Skeletal muscle satellite cell (primary cell): Measurements from ENCODE around the gene KLHL29.

Experiments
- H3K27me3 ChIP-seq: 2 replicates; pipeline ENCODE4 v1.7.0; 2013; ENCODE audit warnings: low read length; ENCODE audit not compliant: control insufficient read depth, insufficient read depth
- H3K36me3 ChIP-seq: 2 replicates; pipeline ENCODE4 v1.7.0; 2013; ENCODE audit warnings: mild to moderate bottlenecking, control low read depth, low read length; ENCODE audit not compliant: insufficient read depth
- H3K4me1 ChIP-seq: 2 replicates; pipeline ENCODE4 v1.7.0; 2013; ENCODE audit warnings: low read length; ENCODE audit not compliant: control insufficient read depth, insufficient read depth
- H3K4me2 ChIP-seq: 2 replicates; pipeline ENCODE4 v1.7.0; 2013; ENCODE audit warnings: mild to moderate bottlenecking, low read length
- H3K4me3 ChIP-seq: 2 replicates; pipeline ENCODE4 v1.7.0; 2013; ENCODE audit warnings: low read length
- H3K9ac ChIP-seq: 2 replicates; pipeline ENCODE4 v1.7.0; 2013; ENCODE audit warnings: mild to moderate bottlenecking, low read depth, low read length, moderate library complexity
- H3K9me3 ChIP-seq: replicated peaks from 2 replicates; pipeline ENCODE4 v1.7.0; 2013; ENCODE audit warnings: mild to moderate bottlenecking, control low read depth, low read length

Gene KLHL29

DNA sequence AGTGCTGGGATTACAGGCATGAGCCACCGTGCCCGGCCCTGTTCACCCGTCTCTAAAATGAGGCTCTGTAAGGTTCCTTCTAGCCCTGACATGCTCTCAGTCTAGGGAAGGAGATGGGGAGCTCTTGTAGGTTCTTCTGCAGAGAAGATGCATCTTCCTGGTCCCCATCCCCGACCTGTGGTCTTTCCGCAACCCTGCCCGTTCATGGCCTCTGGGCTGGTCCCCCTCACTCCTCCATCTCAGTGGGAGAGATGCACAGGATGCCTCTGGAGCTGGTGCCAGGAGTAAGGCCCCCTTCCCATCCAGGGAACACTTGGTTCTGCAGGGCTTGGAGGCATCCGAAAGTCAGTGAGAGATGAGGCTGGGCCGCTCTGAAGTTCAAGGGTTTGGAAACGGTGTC lies 212.7 kb downstream of the KLHL29 start:
- peaks cover 55% of the 10 kb centered on the region for H3K4me1 ChIP-seq
- H3K9me3 ChIP-seq: no peaks in the 10 kb centered on the region
- H3K4me2 ChIP-seq: no peak overlapping the region
- H3K9ac ChIP-seq: no peak overlapping the region
- no peak overlapping the region for H3K4me3 ChIP-seq
- no peaks in the 10 kb centered on the region for H3K27me3 ChIP-seq
- no peaks in the 10 kb centered on the region for H3K36me3 ChIP-seq

DNA sequence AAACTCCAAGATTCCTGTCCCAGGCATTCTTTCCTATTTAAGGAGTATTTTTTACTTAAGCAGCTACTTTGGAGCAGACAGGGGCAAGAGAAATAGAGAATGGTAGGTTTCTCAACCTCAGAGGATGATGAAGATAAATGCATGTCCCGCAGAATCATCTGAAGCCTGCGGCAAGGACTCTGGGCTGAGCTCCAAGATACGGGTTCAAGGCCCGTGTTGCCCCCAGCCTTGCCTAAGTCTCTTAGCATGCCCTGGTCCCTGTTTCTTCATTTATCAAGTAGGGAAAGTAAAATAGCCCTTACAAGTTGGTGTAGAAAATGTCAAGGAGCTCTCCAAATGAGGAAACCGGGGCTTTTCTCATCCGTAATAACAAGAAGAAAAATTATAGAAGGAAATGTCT lies 214.0 kb downstream of the KLHL29 start:
- no peaks in the 10 kb centered on the region for H3K9me3 ChIP-seq
- H3K4me3 ChIP-seq: no peak overlapping the region
- H3K4me2 ChIP-seq: no peak overlapping the region
- H3K36me3 ChIP-seq: no peaks in the 10 kb centered on the region
- H3K9ac ChIP-seq: no peak overlapping the region
- H3K27me3 ChIP-seq: no peaks in the 10 kb centered on the region
- H3K4me1 ChIP-seq: peaks cover 54% of the 10 kb centered on the region

DNA sequence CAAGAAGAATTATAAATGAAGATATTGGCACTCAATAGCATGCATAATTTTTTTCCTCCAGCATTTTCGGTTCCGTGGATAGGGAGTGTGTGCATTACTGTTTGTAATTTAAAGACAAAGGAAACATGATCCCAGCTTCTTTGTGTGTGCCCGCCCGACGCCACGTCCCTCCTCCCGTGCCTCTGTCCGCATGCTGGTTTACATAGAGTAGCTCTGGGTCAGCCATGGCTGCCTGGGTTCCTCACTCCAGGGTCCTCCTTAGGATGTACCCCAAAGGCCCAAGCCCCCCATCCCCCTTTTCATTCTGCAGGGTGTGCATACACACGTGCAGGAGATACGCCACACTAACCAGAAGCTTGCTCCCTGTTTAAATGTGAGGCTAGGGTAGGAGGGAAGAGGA lies 214.7 kb downstream of the KLHL29 start:
- no peaks in the 10 kb centered on the region for H3K9me3 ChIP-seq
- H3K36me3 ChIP-seq: no peaks in the 10 kb centered on the region
- H3K4me1 ChIP-seq: peaks cover 48% of the 10 kb centered on the region
- H3K9ac ChIP-seq: no peak overlapping the region
- no peak overlapping the region for H3K4me2 ChIP-seq
- H3K4me3 ChIP-seq: no peak overlapping the region
- H3K27me3 ChIP-seq: no peaks in the 10 kb centered on the region

DNA sequence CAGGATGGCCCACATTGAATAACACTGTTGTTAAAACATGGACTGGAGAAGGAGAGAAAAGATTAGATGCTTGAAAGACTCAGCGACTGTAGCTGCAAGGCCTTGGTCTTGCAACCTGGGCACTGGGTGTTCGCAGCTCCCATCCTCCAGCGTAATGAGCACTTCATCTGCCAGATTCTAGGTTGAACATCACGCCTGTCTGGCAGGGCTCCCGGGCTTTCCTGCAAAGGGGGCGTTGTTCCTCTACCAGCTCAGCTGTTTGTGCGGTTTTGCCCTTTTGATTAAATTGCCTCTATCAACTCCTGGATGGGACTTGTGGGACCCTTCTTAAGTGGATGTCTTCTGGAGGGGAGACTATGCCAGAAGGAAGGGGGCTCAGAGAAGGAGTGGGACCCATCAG lies 215.4 kb downstream of the KLHL29 start:
- no peaks in the 10 kb centered on the region for H3K27me3 ChIP-seq
- H3K4me2 ChIP-seq: no peak overlapping the region

DNA sequence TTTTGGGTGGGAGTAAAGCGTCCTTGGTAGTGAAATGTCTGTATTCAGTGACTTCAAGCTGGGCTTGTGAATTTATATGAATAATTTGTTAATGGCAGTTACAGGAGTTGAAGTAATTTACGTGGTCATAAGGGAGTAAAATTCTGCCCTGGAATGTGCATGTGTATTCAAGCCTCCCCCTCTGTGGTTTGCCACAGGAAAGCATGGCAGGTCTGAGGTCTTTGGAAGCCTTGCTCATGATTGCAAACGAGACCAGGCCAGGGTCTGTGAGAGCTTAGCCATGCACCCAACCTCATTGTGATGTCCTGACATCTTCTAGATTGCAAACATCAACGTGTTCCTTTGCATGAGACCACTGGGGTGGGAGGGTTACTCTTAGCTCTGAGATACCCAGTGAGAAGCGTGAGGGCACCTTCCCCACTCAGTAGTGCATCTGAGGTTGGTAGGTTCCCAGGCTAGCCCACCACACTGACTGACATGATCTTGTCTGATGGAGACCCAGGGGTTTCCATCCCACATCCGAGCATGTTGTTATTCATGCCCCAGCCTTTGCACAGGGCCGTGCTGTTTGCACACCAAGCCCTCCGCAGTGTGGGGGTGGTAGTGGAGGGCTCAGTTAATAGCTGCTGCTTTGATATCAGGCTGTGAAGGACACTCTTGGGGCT lies 216.5 kb downstream of the KLHL29 start:
- Histone ChIP-seq H3K4me1 (peaks cover 35% of the 10 kb centered on the region), H3K9ac (peak overlapping the region; percentile 61), H3K27me3 (no peaks in the 10 kb centered on the region), H3K9me3 (peaks cover 6% of the 10 kb centered on the region), H3K36me3 (no peaks in the 10 kb centered on the region), H3K4me3 (no peak overlapping the region), H3K4me2 (peak overlapping the region; percentile 51)

More for the DNA sequence above, 215.4 kb downstream of the KLHL29 start:
- Histone ChIP-seq H3K4me3 (no peak overlapping the region), H3K9me3 (no peaks in the 10 kb centered on the region), H3K9ac (no peak overlapping the region), H3K36me3 (no peaks in the 10 kb centered on the region), H3K4me1 (peaks cover 46% of the 10 kb centered on the region)

DNA sequence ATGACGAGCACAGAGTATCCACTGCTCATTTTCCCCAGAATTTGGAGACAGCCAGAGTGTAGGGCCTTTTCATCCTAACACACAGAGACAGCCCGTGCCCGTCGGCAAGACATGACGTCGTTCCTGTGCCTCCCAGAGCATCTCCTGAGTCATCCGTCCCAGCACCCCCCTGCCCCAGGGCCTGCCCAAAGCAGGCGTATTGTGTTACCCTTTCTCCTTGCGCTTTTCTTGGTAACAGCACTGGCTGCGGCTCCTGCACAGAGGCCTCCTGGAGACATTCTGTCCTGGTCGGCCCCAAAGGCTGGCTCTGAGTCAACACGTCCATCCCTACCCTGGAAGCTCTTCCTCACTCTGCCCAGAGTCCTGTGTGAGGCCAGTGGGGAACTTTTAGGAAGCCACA lies 217.1 kb downstream of the KLHL29 start:
- peaks cover 29% of the 10 kb centered on the region for H3K4me1 ChIP-seq
- peak overlapping the region; percentile 51 for H3K4me2 ChIP-seq
- H3K9me3 ChIP-seq: peaks cover 11% of the 10 kb centered on the region
- H3K36me3 ChIP-seq: no peaks in the 10 kb centered on the region
- H3K9ac ChIP-seq: peak overlapping the region; percentile 71
- H3K4me3 ChIP-seq: no peak overlapping the region
- H3K27me3 ChIP-seq: no peaks in the 10 kb centered on the region

DNA sequence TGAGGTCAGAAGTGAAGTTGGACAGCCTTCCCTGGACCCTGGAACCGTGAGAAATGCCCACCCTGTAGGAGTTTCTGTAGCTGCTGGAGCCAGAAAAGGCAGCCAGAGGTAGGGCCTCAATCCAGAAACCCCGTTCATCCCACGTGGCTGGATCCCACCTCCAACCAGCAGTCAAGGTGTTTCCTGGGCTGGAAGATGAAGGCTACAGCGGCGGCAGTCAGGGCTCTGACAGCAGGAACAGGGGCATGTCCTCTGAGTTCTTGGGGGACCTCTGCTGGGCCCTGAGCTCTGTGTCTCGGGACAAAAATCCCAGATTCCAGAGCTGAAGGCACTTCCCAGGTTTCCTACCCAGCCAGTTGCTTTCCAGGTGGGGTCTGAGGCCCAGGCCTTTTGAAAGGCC lies 218.2 kb downstream of the KLHL29 start:
- Histone ChIP-seq H3K9ac (peak overlapping the region; percentile 71), H3K36me3 (no peaks in the 10 kb centered on the region), H3K4me2 (peak overlapping the region; percentile 49), H3K9me3 (peaks cover 11% of the 10 kb centered on the region), H3K4me3 (no peak overlapping the region), H3K4me1 (peaks cover 33% of the 10 kb centered on the region), H3K27me3 (no peaks in the 10 kb centered on the region)

DNA sequence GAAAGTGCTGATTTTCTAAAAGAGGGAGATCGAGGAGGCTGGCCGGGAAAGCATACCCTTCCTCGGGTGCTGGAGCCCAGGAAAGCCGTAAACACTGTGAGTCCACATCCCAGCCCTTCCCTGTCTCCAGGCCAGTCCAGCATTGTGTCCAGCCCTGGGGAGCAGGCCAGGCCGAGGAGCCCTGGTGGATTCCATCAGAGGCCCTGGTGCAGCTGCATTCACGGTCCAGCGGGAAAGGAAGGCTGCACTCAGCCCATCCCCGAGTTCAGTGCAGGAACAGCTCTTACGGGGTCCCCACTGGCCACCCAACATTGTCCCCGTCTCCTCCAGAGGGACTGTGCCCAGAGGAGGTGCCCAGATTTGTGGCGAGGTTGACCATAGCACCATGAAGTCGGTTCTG lies 218.6 kb downstream of the KLHL29 start:
- Histone ChIP-seq H3K9ac (no peak overlapping the region), H3K4me3 (no peak overlapping the region), H3K36me3 (no peaks in the 10 kb centered on the region), H3K27me3 (no peaks in the 10 kb centered on the region), H3K9me3 (peaks cover 11% of the 10 kb centered on the region), H3K4me1 (peaks cover 33% of the 10 kb centered on the region), H3K4me2 (no peak overlapping the region)

DNA sequence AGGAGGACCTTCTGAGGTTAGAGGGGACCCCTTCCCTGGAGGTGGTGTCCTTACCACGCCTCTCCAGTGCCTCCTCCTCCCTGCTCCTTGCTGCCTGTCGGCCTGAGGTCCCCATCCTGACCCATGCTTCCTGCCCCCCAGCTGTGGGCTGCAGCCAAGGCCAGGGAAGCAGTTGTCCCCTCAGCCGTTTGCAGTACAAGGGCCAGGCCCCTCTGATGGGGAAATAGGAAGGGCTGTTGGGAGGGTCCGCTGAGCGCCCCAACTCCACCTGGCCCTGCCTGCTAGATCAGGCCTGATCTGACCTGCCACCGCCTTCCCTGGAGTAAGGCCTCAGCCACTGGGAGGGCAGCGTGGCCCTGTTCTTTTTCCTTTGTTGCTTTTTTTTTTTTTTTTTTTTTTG lies 219.8 kb downstream of the KLHL29 start:
- H3K9ac ChIP-seq: no peak overlapping the region
- H3K27me3 ChIP-seq: no peaks in the 10 kb centered on the region
- no peak overlapping the region for H3K4me2 ChIP-seq
- no peak overlapping the region for H3K4me3 ChIP-seq
- H3K4me1 ChIP-seq: peaks cover 33% of the 10 kb centered on the region
- H3K9me3 ChIP-seq: peaks cover 11% of the 10 kb centered on the region
- no peaks in the 10 kb centered on the region for H3K36me3 ChIP-seq

DNA sequence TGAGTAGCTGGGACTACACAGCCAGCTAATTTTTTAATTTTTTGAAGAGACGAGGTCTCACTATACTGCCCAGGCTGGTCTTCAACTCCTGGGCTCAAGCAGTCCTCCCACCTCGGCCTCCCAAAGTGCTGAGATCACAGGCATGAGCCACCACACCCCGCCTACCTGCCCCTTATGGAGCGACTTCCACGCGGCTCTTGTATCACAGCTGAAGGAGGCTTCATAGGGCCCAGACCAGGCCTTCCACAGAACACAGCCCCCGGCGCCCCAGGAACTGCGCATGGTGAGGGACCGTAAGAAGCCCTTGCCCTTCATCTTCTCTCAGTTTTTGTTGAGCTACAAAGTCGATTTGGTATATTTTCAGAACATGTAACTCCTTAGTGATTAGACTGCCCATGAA lies 220.3 kb downstream of the KLHL29 start:
- Histone ChIP-seq H3K9ac (no peak overlapping the region), H3K36me3 (no peaks in the 10 kb centered on the region), H3K9me3 (peaks cover 11% of the 10 kb centered on the region)

DNA sequence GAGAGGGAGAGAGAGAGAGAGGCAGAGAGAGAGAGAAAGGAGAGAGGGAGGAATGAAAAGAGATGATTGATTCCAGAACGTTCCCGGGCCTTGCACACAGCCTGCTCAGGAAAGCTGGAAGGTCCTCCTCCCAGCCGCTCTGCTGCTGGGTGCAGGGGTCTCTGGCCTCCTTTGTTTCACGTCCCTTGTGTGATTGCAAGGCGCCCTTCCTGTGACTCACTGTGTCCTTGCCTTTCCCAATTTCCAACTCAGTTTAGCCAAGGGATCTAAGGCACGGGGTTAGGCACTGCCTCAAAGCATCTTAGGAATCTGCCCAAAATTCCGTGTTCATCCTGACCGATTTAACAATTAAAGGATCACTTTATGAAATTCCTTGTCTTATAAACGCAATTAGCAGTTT lies 221.2 kb downstream of the KLHL29 start:
- no peak overlapping the region for H3K4me3 ChIP-seq
- no peak overlapping the region for H3K9ac ChIP-seq
- peaks cover 12% of the 10 kb centered on the region for H3K9me3 ChIP-seq
- H3K36me3 ChIP-seq: no peaks in the 10 kb centered on the region
- no peaks in the 10 kb centered on the region for H3K27me3 ChIP-seq
- H3K4me2 ChIP-seq: no peak overlapping the region
- peaks cover 26% of the 10 kb centered on the region for H3K4me1 ChIP-seq

More for the DNA sequence above, 220.3 kb downstream of the KLHL29 start:
- no peak overlapping the region for H3K4me3 ChIP-seq
- no peaks in the 10 kb centered on the region for H3K27me3 ChIP-seq
- peaks cover 30% of the 10 kb centered on the region for H3K4me1 ChIP-seq
- no peak overlapping the region for H3K4me2 ChIP-seq

DNA sequence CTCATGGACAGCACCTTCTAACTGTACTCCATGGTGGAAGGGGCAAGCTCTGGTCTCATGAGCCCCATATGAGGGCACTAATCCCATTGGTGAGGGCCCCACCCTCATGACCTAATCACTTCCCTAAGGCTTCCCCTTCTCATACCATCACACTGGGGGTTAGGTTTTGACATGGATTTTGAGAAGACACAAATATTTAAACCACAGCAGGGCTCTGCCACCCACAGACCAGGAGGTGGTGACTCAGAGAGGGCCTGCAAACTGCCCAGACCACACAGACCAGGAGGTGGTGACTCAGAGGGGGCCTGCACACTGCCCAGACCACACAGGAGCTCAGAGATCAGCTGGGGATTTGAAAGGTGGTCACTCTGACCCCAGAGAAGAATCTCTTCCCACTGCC lies 222.0 kb downstream of the KLHL29 start:
- H3K4me1 ChIP-seq: peaks cover 19% of the 10 kb centered on the region
- H3K4me3 ChIP-seq: no peak overlapping the region
- H3K4me2 ChIP-seq: no peak overlapping the region
- no peaks in the 10 kb centered on the region for H3K36me3 ChIP-seq
- H3K9ac ChIP-seq: no peak overlapping the region
- H3K9me3 ChIP-seq: peaks cover 15% of the 10 kb centered on the region
- no peaks in the 10 kb centered on the region for H3K27me3 ChIP-seq
